CD4-positive, alpha-beta T cell treated with Interleukin-15 for 4 hours (primary cell): ENCODE results near the gene NR4A3.

Source experiments
- DNase-seq: peaks from one replicate; pipeline ENCODE4 v3.0.0-alpha.2; 2020; ENCODE audit warnings: low spot score

Gene NR4A3

DNA sequence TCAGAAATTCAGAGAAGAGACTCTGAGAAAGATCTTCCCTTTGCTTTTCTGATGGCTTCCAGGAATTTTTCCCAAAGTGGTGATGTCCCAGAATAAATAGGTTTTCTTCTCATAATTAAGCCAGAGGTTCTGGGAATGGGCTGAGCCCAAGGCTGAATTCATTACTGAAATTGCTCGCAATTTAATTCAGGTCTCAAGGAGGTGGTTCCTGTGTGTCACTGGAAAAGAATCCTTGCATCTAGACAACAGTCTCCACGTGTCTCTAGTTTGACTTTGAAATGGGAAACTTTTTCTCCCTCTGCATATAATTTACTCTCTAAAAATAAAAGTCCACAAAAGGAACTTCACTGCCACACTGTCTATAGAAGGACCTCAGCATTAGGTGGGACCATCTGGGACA is 57.0 kb downstream of the NR4A3 start:
- no peak for DNase-seq

DNA sequence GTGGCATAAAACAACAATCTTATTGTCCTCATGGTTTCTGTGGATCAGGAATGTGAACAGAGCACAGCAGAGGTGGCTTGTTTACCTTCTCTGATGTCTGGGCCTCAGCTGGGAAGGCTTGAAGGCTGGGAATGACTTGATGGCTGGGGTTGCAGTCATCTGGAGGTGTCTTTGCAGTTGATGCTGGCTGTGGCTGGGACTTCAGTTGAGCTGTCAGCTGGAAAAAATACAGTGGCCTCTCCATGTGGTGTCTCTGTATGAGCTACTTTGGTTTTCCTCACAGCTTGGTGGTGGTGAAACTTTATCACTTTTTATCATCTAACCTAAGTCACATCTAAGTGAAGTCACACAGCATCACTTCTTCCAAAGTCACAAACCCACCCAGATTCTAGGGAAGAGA is 60.1 kb downstream of the NR4A3 start:
- DNase-seq, result no peak

DNA sequence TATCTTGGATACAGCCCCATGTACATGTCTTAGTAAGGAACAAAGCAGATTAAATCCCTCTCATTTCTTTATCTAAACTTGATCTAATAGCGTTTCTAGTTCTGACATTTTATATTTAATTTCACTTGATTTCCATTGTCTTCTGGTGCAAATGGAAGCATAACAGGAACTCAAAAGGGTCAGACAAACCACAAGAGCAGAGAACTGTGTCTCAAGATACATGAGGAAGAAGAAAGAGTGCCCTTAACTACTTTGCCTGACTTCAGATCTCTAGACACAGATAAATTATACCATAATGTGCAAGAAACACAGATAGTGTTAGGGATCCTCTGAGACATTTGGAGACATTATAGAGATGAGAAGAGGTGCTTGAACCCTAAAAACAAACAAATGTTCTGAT is 64.1 kb downstream of the NR4A3 start:
- no peak for DNase-seq

DNA sequence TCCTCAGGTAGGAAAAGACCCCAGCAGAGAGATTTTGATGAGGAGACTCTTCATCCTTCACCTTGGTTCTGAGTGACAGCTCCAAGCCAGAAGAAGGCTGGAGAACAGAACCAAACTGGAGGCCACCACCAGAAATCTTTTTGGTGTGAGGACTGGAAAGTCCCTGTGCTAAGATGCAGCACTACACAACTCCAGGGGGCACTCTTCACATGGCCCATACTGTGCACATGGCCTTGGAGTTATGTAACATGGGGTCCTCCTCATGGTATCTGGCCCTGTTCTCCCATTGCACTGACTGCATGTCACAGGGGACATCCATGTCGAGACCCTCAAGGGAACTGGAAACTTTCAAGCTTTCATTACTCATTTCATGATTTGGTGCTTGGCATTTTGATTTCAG is 67.4 kb downstream of the NR4A3 start:
- DNase-seq, result no peak

DNA sequence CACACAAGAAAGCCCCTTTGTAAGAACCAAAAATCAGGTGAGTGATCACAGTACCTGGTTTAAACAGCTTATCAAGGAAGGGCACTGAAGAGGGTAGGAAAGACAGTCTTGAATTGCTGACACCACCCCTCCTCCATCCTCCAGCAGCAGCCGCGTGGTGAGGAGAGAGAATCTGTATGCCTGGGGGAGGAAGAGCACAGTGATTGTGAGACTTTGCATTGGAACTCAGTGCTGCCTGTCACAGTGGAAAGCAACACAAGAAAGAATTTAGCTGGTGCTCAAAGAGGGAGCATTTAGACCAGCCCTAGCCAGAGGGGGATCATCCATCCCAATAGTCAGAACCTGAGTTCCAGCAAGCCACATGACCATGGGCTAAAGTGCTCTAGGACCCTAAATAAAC is 73.1 kb downstream of the NR4A3 start:
- DNase-seq, result no peak

DNA sequence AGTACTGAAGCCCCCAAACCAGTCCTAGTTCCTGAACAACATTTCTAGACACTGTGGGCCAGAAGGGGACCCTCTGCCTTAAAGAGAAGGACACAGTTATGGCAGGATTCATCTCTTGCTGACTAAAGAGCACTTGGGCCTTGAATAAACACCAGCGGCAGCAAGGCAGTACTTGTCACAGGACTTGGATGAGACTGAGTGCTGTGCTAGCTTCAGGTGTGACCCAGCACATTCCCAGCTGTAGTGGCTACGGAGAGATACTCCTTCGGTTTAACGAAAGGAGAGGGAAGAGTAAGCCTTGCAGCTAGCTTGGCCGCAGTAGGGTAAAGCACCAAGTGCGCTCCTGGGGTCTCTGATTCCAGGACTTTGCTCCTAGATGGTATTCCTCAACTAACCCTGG is 73.8 kb downstream of the NR4A3 start:
- DNase-seq, result no peak

DNA sequence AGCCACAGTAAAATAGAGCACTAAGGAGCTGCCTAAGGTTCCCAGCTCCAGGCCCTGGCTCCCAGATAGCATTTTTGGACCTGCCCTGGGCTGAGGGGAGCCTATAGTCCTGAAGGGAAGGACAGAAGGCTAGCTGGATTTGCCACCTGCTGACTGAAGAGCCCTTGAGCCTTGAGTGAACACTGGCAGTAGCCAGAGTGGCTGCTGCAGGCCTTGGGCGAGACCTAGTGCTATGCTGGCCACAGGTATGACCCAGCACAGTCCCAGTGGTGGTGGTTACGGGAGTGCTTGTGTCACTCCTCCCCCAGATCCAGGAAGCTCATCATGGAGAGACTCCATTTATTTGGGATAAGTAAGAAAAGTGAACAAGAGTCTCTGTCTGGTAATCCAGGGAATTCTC is 74.4 kb downstream of the NR4A3 start:
- DNase-seq, result no peak

DNA sequence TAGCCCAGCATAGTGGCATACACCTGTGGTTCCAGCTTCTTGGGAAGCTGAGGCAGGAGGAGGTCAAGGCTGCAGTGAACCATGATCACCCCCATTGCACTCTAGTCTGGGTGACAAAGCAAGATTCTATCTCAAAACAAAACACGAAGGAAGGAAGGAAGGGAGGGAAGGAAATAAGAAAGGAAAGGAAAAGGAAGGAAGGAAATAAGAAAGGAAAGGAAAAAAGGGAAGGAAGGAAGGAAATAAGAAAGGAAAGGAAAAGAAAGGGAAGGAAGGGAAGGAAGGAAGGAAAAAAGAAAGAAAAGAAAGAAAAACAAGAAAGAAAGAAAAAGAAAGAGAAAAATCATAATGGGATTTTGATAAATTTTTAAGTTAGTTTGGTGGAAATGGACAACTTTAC is 81.7 kb downstream of the NR4A3 start:
- DNase-seq, result no peak

DNA sequence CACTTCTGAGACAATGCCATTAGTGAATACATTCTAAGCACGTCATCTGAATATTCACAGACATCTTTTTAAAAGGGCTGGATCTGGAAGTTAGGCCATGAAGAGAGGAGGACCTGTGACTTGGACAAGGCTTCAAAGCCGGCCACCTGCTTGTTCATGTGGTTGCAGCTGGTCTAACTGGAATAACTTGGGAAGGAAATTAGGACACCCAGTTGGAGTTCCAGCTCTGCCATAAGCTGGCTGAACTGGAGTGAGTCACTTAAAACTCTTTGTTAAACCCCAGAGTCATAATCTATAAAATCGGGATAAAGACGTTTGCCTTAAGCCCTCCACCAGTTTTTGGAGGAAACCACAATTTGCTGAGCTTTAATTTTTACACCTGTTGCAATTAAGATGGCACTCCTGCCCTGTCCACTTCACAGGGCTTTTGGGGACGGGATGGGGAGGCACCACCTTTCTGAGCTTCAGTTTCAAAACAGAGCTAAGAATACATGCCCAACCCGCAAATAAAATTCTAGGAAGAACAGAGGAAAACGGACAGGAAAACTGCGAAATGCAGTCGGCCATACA is 84.2 kb downstream of the NR4A3 start:
- DNase-seq, result no peak

DNA sequence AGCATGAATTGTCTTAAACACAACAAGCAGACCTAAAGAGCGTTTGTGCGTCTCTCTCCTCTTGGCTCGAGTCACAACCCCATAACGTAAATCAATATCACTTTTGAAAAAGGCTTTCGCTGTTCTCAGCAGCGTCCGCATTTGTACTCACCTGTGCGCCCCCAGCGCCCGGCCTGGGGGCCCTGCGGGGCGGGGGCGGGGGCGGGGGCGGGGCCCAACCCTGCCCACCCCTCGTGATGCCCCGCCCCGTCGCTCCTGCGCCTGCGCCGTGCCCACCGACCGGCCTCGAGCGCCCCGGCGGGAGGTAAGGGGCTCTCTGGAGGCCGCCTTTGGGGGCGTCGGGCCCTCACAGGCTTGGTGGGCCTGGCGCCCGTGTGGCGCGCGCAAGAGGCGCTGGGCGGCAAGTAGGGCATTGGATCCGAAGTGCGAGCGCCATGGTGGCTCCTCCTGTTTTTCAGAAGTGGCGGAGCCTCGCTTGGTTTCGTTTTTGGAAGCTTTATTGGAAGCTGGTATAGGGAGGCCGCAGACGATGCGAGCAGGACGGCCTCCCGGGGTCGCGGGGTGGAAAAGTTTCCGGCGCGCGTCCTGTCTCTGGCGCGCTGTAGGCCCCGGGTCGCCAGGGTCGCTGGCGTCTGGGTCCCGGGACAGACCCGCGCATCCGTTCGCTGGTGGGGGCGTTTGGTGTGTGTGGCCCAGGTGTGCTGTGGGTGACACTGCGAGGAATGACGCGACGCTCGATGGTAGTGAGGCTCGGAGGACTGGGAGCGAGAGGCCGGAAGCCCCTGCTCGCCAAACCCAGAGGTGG is 84.9 kb downstream of the NR4A3 start, which contains the start of gene STX17:
TSS of gene STX17 (plus strand) at position 252 of the 805 bp plus-strand sequence. CDS start 8,586 bp downstream, outside the sequence.
- DNase-seq, result peak; percentile 76

DNA sequence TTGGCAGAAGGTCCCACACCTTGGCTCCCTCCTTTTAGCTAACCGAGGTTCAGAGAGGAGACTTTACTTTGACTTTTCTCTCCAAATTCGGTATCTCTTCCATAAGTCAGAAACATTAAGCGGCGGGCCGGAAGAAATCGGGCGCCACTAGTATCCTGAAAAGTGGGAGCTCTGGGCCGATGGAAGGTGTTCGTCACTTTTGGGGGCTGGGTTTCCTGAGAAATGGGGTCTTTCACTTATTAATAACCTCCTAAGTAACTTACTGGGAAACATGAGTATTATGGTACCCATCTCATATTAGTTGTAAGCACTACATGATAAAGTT is 85.5 kb downstream of the NR4A3 start:
- DNase-seq, result no peak

DNA sequence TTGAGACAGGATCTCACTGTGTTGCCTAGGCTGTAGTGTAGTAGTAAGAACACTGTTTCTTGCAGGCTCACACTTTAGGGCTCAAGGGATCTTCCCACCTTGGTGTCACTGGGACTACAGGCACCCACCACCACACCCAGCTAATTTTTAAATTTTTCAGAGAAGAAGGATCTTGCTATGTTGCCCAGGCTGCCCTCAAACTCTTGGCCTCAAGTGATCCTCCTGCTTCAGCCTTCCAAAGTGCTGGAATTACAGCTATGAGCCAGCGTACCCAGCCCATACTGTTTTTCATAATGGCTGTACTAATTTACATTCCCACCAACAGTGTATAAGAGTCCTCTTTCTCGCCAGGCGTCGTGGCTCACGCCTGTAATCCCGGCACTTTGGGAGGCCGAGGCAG is 89.9 kb downstream of the NR4A3 start:
- no peak for DNase-seq
